ENCODE results near the gene KLHL10. TPM values are rescaled to one million over a fixed set of nuclear protein-coding genes. Genes with fewer than 3 reads are reported as not detected.

KLHL10 gene
- total and polyA plus RNA-seq, 2 of the 13 experiments (the other 11 are each of a cell fraction or from before 2014, with no cell fraction given) = 0.04 to 0.08 TPM

DNA sequence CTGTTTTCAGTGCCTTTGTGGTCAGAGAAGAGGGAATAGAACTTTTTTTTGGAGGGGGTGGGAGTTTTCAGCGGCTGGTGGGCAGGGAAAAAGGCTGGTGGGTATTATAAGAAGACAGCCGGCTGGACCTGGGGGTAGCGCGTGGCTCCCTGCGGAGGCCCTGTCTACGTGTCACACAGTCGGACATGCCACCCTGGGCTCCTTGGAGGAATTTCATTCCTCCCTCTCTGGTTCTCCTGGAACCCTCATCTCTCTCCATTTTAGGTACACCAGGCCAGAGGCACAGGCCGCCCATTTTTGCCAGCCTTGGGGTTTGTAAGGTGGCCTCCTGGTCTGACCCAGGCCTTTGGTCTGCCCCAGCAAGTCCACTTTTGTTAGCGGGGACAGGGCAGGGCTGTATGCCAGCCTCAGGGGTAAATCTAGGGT, 23.9 kb upstream of the KLHL10 start (continued):
- TF ChIP-seq ZNF251 (CRISPR knock-in tag; IDR thresholded peaks at IDR 0.05) (0 out of 2 replicates have a peak, but pooled peaks have one; percentile 42), ZNF430 (CRISPR knock-in tag; IDR thresholded peaks at IDR 0.05) (0 out of 2 replicates have a peak, but pooled peaks have one; percentile 22), SALL2 (CRISPR knock-in tag; IDR thresholded peaks at IDR 0.05) (0 out of 2 replicates have a peak, but pooled peaks have one; percentile 64), ZFX (CRISPR knock-in tag; IDR thresholded peaks at IDR 0.05; ENCODE audit: low read depth) (peak; percentile 64), PHF8 (CRISPR knock-in tag; IDR thresholded peaks at IDR 0.05) (peak; percentile 39), ZNF232 (CRISPR knock-in tag; IDR thresholded peaks at IDR 0.05; ENCODE audit: borderline replicate concordance) (peak; percentile 60; the same call in 1 of the 2 replicates), KAT7 (CRISPR knock-in tag; IDR thresholded peaks at IDR 0.05; ENCODE audit: borderline replicate concordance) (0 out of 2 replicates have a peak, but pooled peaks have one; percentile 20), SAFB2 (CRISPR knock-in tag; IDR thresholded peaks at IDR 0.05; ENCODE audit: borderline replicate concordance, low read depth) (0 out of 2 replicates have a peak, but pooled peaks have one; percentile 4), GFI1 (CRISPR knock-in tag; IDR thresholded peaks at IDR 0.05; ENCODE audit: borderline replicate concordance) (no peak), ZNF598 (CRISPR knock-in tag; IDR thresholded peaks at IDR 0.05; ENCODE audit: borderline replicate concordance) (0 out of 2 replicates have a peak, but pooled peaks have one; percentile 13), PHF20 (CRISPR knock-in tag; IDR thresholded peaks at IDR 0.05) (no peak), ZNF264 (CRISPR knock-in tag; IDR thresholded peaks at IDR 0.05) (peak; percentile 57), NFYB (CRISPR knock-in tag; IDR thresholded peaks at IDR 0.05) (0 out of 2 replicates have a peak, but pooled peaks have one; percentile 8), KLF12 (CRISPR knock-in tag; IDR thresholded peaks at IDR 0.05; ENCODE audit: borderline replicate concordance) (0 out of 2 replicates have a peak, but pooled peaks have one; percentile 48), ZNF607 (CRISPR knock-in tag; IDR thresholded peaks at IDR 0.05; ENCODE audit: borderline replicate concordance) (no peak), SAP130 (CRISPR knock-in tag; IDR thresholded peaks at IDR 0.05; ENCODE audit: low read depth) (peak; percentile 19; the same call in 1 of the 2 replicates), ZFP36L1 (CRISPR knock-in tag; IDR thresholded peaks at IDR 0.05) (0 out of 2 replicates have a peak, but pooled peaks have one; percentile 20), YEATS4 (CRISPR knock-in tag; IDR thresholded peaks at IDR 0.05; ENCODE audit: borderline replicate concordance) (peak; percentile 70; the same call in 1 of the 2 replicates), LCORL (IDR thresholded peaks at IDR 0.05) (no peak), LCORL (CRISPR knock-in tag; IDR thresholded peaks at IDR 0.05) (peak; percentile 26; the same call in 1 of the 2 replicates), ZNF878 (CRISPR knock-in tag; IDR thresholded peaks at IDR 0.05) (0 out of 2 replicates have a peak, but pooled peaks have one; percentile 8), ZNF160 (CRISPR knock-in tag; IDR thresholded peaks at IDR 0.05) (no peak), BRD4 (CRISPR knock-in tag; IDR thresholded peaks at IDR 0.05) (peak; percentile 57; the same call in 1 of the 2 replicates)
- TF ChIP-seq, protein P1, sequence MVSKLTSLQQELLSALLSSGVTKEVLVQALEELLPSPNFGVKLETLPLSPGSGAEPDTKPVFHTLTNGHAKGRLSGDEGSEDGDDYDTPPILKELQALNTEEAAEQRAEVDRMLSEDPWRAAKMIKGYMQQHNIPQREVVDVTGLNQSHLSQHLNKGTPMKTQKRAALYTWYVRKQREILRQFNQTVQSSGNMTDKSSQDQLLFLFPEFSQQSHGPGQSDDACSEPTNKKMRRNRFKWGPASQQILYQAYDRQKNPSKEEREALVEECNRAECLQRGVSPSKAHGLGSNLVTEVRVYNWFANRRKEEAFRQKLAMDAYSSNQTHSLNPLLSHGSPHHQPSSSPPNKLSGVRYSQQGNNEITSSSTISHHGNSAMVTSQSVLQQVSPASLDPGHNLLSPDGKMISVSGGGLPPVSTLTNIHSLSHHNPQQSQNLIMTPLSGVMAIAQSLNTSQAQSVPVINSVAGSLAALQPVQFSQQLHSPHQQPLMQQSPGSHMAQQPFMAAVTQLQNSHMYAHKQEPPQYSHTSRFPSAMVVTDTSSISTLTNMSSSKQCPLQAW (CRISPR knock-in tag; IDR thresholded peaks at IDR 0.05) = no peak
- TF ChIP-seq, protein P2, sequence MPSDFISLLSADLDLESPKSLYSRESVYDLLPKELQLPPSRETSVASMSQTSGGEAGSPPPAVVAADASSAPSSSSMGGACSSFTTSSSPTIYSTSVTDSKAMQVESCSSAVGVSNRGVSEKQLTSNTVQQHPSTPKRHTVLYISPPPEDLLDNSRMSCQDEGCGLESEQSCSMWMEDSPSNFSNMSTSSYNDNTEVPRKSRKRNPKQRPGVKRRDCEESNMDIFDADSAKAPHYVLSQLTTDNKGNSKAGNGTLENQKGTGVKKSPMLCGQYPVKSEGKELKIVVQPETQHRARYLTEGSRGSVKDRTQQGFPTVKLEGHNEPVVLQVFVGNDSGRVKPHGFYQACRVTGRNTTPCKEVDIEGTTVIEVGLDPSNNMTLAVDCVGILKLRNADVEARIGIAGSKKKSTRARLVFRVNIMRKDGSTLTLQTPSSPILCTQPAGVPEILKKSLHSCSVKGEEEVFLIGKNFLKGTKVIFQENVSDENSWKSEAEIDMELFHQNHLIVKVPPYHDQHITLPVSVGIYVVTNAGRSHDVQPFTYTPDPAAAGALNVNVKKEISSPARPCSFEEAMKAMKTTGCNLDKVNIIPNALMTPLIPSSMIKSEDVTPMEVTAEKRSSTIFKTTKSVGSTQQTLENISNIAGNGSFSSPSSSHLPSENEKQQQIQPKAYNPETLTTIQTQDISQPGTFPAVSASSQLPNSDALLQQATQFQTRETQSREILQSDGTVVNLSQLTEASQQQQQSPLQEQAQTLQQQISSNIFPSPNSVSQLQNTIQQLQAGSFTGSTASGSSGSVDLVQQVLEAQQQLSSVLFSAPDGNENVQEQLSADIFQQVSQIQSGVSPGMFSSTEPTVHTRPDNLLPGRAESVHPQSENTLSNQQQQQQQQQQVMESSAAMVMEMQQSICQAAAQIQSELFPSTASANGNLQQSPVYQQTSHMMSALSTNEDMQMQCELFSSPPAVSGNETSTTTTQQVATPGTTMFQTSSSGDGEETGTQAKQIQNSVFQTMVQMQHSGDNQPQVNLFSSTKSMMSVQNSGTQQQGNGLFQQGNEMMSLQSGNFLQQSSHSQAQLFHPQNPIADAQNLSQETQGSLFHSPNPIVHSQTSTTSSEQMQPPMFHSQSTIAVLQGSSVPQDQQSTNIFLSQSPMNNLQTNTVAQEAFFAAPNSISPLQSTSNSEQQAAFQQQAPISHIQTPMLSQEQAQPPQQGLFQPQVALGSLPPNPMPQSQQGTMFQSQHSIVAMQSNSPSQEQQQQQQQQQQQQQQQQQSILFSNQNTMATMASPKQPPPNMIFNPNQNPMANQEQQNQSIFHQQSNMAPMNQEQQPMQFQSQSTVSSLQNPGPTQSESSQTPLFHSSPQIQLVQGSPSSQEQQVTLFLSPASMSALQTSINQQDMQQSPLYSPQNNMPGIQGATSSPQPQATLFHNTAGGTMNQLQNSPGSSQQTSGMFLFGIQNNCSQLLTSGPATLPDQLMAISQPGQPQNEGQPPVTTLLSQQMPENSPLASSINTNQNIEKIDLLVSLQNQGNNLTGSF (CRISPR knock-in tag; IDR thresholded peaks at IDR 0.05) = no peak
